ENCODE results near the gene ARAP1.
A peak's percentile ranks its signal among the peaks of the same experiment; 100 is the strongest.

The ARAP1 gene

DNA sequence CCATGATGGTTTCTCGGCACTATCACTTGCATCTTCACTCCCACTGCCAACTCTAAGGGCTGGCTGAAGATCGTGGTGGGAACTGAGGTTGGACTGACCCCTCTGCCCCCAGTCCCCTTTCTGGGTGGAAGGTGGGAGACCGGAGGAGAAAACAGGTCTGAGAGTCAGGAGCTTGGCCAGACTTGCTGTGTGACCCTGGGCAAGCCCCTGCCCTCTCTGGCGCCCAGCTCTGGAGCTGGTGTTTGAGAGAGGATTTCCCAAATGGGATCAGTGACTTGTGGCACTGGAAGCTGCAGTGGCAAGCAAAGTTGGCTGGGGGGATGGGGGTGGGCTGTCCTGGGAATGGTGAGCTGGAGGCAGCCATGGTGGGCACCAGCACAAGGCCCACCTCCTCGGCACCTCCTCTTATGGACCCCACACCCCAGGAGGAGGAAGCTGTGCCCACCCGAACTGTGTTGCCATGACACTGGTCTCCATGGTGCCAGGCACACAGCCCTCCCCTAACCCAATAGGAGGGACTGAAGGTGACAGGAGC, 71.5 kb downstream of the ARAP1 start:
- no peak overlapping the region for H3K4me3 ChIP-seq (ENCODE audit: control insufficient read depth, low read depth, low read length)
- TF ChIP-seq CTCF (conservative IDR thresholded peaks at IDR 0.05; ENCODE audit: control insufficient read depth, insufficient read depth, low read depth, low read length), result no peak
- no peak for DNase-seq (ENCODE audit: low read depth)

GRCh38 chr11:72679869-72680268, 72.3 kb downstream of the ARAP1 start:
- DNase-seq (ENCODE audit: low read depth), result no peak
- H3K4me3 ChIP-seq (ENCODE audit: control insufficient read depth, low read depth, low read length), result no peak overlapping the region
- no peak for TF ChIP-seq CTCF (conservative IDR thresholded peaks at IDR 0.05; ENCODE audit: control insufficient read depth, insufficient read depth, low read depth, low read length)

- TF ChIP-seq CTCF (conservative IDR thresholded peaks at IDR 0.05; ENCODE audit: control insufficient read depth, insufficient read depth, low read depth, low read length), result no peak
- DNase-seq (ENCODE audit: low read depth), result no peak
- no peak overlapping the region for H3K4me3 ChIP-seq (ENCODE audit: control insufficient read depth, low read depth, low read length)
Measured at GRCh38 chr11:72678524-72678923, 73.7 kb downstream of the ARAP1 start.

DNA sequence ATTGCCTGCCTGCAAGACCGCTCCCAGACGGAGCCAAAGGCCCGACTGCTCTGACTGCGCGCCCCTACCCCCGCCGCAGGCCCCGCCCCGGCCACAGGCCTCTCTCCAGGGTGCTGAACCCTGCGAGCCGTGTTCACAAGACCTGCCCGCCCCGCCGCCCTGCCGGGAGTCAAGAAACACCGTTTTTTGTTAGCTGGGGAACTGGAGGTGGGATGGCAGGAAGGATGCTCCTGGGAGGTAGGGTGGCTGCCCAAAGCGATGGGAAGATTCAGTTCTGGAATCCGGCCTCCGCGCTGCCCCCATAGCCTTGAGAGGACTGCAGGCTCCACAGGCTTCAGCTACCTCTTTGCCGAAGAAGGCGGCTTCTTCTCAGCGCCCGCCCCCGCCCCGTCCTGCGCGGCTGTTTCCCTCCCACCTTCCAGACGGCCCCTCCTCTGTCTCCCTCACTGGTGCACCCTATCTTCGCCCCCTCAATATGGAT, 75.3 kb downstream of the ARAP1 start:
- no peak overlapping the region for H3K4me3 ChIP-seq (ENCODE audit: control insufficient read depth, low read depth, low read length)
- peak; percentile 8 for DNase-seq (ENCODE audit: low read depth)
- no peak for TF ChIP-seq CTCF (conservative IDR thresholded peaks at IDR 0.05; ENCODE audit: control insufficient read depth, insufficient read depth, low read depth, low read length)

DNA sequence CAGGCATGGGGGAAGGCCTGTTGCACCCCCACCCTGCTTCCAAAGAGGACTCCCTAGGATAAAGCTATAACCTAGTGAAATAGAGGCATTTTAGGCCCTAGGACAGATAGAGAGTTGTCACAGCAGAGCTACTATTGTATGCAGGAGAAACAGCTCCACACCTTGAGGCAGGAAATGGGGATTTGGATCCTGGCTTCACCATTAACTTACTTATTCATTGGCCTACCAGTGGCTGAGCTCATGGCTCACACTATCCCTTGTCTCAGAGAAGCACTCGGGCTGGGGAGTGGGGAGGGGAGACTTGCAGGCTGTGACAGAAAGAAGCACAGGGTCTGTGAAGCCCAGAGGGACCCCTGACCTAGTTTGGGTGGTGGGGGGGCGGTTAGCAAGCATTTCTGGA, 77.0 kb downstream of the ARAP1 start:
- no peak for DNase-seq (ENCODE audit: low read depth)
- TF ChIP-seq CTCF (conservative IDR thresholded peaks at IDR 0.05; ENCODE audit: control insufficient read depth, insufficient read depth, low read depth, low read length), result no peak
- H3K4me3 ChIP-seq (ENCODE audit: control insufficient read depth, low read depth, low read length), result no peak overlapping the region

GRCh38 chr11:72673943-72674828, 78.0 kb downstream of the ARAP1 start, which contains the start of gene PDE2A:
TSS of gene PDE2A (minus strand) at chr11:72674422. CDS start at chr11:72674207, 215 bp downstream.
- DNase-seq (ENCODE audit: low read depth), result no peak
- no peak for TF ChIP-seq CTCF (conservative IDR thresholded peaks at IDR 0.05; ENCODE audit: control insufficient read depth, insufficient read depth, low read depth, low read length)
- H3K4me3 ChIP-seq (ENCODE audit: control insufficient read depth, low read depth, low read length), result no peak within 1 kb of the TSS
